ENCODE measurements around the gene OSBP2. TPM values are rescaled to one million over a fixed set of nuclear protein-coding genes. Genes with fewer than 3 reads are reported as not detected.

OSBP2 gene
- total and polyA plus RNA-seq, 2 experiments from 2014 or later: 2.1 to 2.9 TPM

DNA sequence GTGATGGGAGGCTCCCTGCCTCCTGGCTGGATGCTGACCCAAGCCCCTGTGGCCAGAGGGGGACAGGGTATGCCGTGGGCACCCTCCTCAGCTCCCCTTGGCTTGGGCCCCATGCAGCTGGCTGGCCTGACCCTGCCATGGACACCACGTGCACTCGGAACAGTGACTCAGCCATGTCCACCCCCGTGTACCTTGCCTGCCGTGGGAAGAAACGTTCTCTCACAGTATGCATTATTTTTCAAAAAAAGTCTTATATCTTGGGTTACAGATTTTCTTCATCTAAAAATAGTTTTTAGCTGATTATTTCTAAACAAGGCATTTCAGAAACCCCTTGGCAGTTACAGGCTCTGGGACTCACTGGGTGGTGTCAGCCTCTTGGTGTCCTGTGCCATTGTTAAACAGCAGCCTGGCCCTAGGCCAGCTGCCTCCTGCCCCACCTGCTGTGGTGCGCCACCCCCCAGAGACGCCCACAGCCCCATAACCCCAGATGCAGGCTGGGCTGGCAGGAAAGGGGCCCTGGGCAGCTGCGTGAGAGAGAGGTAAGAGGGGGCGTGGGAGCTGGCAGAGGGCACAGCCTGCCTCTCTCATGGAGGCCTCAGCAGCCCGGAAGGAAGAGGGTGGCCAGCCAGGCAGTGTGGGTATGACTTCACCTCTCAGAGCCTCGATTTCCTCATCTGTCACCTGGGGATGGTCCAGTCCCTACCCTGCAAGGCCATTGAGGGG lies 174.2 kb downstream of the OSBP2 start:
- H3K79me2 ChIP-seq (replicated peaks; ENCODE audit: insufficient read depth): no peaks in the 10 kb centered on the region
- H3K4me3 ChIP-seq: no peak overlapping the region
- H3K4me3 Mint-ChIP-seq: no peak overlapping the region
- no peak overlapping the region; the same call in 1 of the 2 replicates for H3K27ac Mint-ChIP-seq
- H3K9me3 Mint-ChIP-seq: no peaks in the 10 kb centered on the region
- DNase-seq (ENCODE audit: low spot score) (no peak), ATAC-seq (no peak)
- H3K4me2 ChIP-seq: no peak overlapping the region
- H3K27me3 Mint-ChIP-seq (ENCODE audit: insufficient read depth, low read depth, poor library complexity): peaks cover 1% of the 10 kb centered on the region
- no peaks in the 10 kb centered on the region; the same call in 2 of the 3 replicates for H3K4me1 Mint-ChIP-seq
- no peaks in the 10 kb centered on the region for H3K4me1 ChIP-seq (ENCODE audit: insufficient read depth)
- H3K27ac ChIP-seq (ENCODE audit: low read depth): no peak overlapping the region
- TF ChIP-seq, protein P1, sequence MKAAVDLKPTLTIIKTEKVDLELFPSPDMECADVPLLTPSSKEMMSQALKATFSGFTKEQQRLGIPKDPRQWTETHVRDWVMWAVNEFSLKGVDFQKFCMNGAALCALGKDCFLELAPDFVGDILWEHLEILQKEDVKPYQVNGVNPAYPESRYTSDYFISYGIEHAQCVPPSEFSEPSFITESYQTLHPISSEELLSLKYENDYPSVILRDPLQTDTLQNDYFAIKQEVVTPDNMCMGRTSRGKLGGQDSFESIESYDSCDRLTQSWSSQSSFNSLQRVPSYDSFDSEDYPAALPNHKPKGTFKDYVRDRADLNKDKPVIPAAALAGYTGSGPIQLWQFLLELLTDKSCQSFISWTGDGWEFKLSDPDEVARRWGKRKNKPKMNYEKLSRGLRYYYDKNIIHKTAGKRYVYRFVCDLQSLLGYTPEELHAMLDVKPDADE (IDR thresholded peaks at IDR 0.05): no peak
- TF ChIP-seq JUNB (IDR thresholded peaks at IDR 0.05; ENCODE audit: unreplicated experiment) (no peak), ZNF114 (CRISPR knock-in tag; IDR thresholded peaks at IDR 0.05) (no peak), STAT1 (IDR thresholded peaks at IDR 0.05; ENCODE audit: unreplicated experiment) (no peak), ZNF331 (CRISPR knock-in tag; IDR thresholded peaks at IDR 0.05; ENCODE audit: low read depth) (no peak), POLR2AphosphoS5 (IDR thresholded peaks at IDR 0.05; ENCODE audit: low read depth) (no peak), NANOG (IDR thresholded peaks at IDR 0.05; ENCODE audit: borderline replicate concordance) (no peak), EZH2phosphoT487 (IDR thresholded peaks at IDR 0.05; ENCODE audit: unreplicated experiment) (no peak), CREB1 (CRISPR knock-in tag; IDR thresholded peaks at IDR 0.05; ENCODE audit: low read depth) (no peak), EZH2 (IDR thresholded peaks at IDR 0.05; ENCODE audit: low read depth, unreplicated experiment) (no peak)
- TF ChIP-seq, protein P2, sequence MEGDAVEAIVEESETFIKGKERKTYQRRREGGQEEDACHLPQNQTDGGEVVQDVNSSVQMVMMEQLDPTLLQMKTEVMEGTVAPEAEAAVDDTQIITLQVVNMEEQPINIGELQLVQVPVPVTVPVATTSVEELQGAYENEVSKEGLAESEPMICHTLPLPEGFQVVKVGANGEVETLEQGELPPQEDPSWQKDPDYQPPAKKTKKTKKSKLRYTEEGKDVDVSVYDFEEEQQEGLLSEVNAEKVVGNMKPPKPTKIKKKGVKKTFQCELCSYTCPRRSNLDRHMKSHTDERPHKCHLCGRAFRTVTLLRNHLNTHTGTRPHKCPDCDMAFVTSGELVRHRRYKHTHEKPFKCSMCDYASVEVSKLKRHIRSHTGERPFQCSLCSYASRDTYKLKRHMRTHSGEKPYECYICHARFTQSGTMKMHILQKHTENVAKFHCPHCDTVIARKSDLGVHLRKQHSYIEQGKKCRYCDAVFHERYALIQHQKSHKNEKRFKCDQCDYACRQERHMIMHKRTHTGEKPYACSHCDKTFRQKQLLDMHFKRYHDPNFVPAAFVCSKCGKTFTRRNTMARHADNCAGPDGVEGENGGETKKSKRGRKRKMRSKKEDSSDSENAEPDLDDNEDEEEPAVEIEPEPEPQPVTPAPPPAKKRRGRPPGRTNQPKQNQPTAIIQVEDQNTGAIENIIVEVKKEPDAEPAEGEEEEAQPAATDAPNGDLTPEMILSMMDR (conservative IDR thresholded peaks at IDR 0.05; ENCODE audit: low read depth in 2 of 2): no peak
- TF ChIP-seq, protein P3, sequence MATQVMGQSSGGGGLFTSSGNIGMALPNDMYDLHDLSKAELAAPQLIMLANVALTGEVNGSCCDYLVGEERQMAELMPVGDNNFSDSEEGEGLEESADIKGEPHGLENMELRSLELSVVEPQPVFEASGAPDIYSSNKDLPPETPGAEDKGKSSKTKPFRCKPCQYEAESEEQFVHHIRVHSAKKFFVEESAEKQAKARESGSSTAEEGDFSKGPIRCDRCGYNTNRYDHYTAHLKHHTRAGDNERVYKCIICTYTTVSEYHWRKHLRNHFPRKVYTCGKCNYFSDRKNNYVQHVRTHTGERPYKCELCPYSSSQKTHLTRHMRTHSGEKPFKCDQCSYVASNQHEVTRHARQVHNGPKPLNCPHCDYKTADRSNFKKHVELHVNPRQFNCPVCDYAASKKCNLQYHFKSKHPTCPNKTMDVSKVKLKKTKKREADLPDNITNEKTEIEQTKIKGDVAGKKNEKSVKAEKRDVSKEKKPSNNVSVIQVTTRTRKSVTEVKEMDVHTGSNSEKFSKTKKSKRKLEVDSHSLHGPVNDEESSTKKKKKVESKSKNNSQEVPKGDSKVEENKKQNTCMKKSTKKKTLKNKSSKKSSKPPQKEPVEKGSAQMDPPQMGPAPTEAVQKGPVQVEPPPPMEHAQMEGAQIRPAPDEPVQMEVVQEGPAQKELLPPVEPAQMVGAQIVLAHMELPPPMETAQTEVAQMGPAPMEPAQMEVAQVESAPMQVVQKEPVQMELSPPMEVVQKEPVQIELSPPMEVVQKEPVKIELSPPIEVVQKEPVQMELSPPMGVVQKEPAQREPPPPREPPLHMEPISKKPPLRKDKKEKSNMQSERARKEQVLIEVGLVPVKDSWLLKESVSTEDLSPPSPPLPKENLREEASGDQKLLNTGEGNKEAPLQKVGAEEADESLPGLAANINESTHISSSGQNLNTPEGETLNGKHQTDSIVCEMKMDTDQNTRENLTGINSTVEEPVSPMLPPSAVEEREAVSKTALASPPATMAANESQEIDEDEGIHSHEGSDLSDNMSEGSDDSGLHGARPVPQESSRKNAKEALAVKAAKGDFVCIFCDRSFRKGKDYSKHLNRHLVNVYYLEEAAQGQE (IDR thresholded peaks at IDR 0.05; ENCODE audit: unreplicated experiment): no peak
- TF ChIP-seq, protein P4, sequence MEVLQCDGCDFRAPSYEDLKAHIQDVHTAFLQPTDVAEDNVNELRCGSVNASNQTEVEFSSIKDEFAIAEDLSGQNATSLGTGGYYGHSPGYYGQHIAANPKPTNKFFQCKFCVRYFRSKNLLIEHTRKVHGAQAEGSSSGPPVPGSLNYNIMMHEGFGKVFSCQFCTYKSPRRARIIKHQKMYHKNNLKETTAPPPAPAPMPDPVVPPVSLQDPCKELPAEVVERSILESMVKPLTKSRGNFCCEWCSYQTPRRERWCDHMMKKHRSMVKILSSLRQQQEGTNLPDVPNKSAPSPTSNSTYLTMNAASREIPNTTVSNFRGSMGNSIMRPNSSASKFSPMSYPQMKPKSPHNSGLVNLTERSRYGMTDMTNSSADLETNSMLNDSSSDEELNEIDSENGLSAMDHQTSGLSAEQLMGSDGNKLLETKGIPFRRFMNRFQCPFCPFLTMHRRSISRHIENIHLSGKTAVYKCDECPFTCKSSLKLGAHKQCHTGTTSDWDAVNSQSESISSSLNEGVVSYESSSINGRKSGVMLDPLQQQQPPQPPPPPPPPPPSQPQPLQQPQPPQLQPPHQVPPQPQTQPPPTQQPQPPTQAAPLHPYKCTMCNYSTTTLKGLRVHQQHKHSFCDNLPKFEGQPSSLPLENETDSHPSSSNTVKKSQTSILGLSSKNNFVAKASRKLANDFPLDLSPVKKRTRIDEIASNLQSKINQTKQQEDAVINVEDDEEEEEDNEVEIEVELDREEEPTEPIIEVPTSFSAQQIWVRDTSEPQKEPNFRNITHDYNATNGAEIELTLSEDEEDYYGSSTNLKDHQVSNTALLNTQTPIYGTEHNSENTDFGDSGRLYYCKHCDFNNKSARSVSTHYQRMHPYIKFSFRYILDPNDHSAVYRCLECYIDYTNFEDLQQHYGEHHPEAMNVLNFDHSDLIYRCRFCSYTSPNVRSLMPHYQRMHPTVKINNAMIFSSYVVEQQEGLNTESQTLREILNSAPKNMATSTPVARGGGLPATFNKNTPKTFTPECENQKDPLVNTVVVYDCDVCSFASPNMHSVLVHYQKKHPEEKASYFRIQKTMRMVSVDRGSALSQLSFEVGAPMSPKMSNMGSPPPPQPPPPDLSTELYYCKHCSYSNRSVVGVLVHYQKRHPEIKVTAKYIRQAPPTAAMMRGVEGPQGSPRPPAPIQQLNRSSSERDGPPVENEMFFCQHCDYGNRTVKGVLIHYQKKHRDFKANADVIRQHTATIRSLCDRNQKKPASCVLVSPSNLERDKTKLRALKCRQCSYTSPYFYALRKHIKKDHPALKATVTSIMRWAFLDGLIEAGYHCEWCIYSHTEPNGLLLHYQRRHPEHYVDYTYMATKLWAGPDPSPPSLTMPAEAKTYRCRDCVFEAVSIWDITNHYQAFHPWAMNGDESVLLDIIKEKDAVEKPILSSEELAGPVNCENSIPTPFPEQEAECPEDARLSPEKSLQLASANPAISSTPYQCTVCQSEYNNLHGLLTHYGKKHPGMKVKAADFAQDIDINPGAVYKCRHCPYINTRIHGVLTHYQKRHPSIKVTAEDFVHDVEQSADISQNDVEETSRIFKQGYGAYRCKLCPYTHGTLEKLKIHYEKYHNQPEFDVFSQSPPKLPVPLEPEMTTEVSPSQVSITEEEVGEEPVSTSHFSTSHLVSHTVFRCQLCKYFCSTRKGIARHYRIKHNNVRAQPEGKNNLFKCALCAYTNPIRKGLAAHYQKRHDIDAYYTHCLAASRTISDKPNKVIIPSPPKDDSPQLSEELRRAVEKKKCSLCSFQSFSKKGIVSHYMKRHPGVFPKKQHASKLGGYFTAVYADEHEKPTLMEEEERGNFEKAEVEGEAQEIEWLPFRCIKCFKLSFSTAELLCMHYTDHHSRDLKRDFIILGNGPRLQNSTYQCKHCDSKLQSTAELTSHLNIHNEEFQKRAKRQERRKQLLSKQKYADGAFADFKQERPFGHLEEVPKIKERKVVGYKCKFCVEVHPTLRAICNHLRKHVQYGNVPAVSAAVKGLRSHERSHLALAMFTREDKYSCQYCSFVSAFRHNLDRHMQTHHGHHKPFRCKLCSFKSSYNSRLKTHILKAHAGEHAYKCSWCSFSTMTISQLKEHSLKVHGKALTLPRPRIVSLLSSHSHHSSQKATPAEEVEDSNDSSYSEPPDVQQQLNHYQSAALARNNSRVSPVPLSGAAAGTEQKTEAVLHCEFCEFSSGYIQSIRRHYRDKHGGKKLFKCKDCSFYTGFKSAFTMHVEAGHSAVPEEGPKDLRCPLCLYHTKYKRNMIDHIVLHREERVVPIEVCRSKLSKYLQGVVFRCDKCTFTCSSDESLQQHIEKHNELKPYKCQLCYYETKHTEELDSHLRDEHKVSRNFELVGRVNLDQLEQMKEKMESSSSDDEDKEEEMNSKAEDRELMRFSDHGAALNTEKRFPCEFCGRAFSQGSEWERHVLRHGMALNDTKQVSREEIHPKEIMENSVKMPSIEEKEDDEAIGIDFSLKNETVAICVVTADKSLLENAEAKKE (CRISPR knock-in tag; IDR thresholded peaks at IDR 0.05): no peak
- no peaks in the 10 kb centered on the region for H4K20me1 ChIP-seq (replicated peaks; ENCODE audit: insufficient read depth)
- H2AFZ ChIP-seq: no peak overlapping the region
- H3K36me3 ChIP-seq (ENCODE audit: insufficient read depth): no peaks in the 10 kb centered on the region
- no peaks in the 10 kb centered on the region for H3K9me2 ChIP-seq (ENCODE audit: insufficient read depth)
- no peaks in the 10 kb centered on the region for H3K36me3 Mint-ChIP-seq (ENCODE audit: low read depth)
- no peaks in the 10 kb centered on the region for H3F3A ChIP-seq (replicated peaks; ENCODE audit: low read depth)
- no peaks in the 10 kb centered on the region for H3K27me3 ChIP-seq (ENCODE audit: insufficient read depth)
